Neural progenitor cell (in vitro differentiated cells): ENCODE data around the gene FAM227A.

Experiments used
- CTCF ChIP-seq: fragments of 200-600 bp; sonication (generic); IDR thresholded peaks from 2 replicates; pipeline ENCODE4 v1.5.1; 2017; ENCODE audit warnings: antibody characterized with exemption, mild to moderate bottlenecking
- EZH2phosphoT487 ChIP-seq: fragments of 200-600 bp; sonication (generic); IDR thresholded peaks from 2 replicates; pipeline ENCODE4 v1.6.1; 2017; ENCODE audit warnings: antibody characterized with exemption

- TF ChIP-seq CTCF (no peak), EZH2phosphoT487 (no peak)
Observed at GRCh38 chr22:38565441-38565840, 90.8 kb downstream of the FAM227A start.
